Tibial nerve (tissue), 4 donors: ENCODE data around the gene RMI2.

Experiments
- EP300 ChIP-seq, 2 donors: sonication (generic); formaldehyde crosslinking; IDR thresholded peaks; one replicate each; pipeline ENCODE4 v1.6.1; 2017; ENCODE audit warnings: antibody characterized with exemption in 2 of 2, mild to moderate bottlenecking in 1 of 2
- POLR2A ChIP-seq, 2 donors: fragments of 450-650 bp; IDR thresholded peaks; one replicate each; pipeline ENCODE4 v1.6.1; 2017; ENCODE audit warnings: antibody characterized with exemption in 2 of 2, mild to moderate bottlenecking in 2 of 2, moderate library complexity in 2 of 2
- TF ChIP-seq, protein P1 (sequence below), 5 experiments: fragments of 200-600 bp in 3 of 5; fragments of 450-650 bp in 2 of 5; sonication (generic) in 3 of 5; IDR thresholded peaks; one replicate each; pipeline ENCODE4 v1.5.1; 2016 to 2019; ENCODE audit warnings: antibody characterized with exemption in 5 of 5, mild to moderate bottlenecking in 3 of 5, moderate library complexity in 2 of 5

DNA sequence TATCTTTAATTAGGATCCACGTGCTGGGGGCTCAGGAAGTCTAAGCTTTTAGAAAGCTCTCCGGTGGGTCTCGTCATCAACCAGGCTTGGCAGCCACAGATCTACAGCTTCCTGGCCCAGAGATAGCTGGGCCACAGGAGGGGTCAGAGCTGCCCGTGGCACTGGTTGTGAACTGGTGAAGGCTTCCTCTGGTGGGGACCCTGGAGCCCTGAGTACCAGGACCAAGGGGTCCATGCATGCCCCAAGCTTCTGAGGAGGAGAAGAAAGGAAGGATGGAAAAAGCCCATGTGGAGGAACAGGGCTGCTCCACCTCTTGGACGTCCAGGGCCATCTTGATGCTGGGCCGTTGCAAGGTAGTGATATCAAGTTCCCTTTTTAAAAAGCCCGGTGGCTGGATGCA, 13.3 kb downstream of the RMI2 start:
- TF ChIP-seq, protein P1, sequence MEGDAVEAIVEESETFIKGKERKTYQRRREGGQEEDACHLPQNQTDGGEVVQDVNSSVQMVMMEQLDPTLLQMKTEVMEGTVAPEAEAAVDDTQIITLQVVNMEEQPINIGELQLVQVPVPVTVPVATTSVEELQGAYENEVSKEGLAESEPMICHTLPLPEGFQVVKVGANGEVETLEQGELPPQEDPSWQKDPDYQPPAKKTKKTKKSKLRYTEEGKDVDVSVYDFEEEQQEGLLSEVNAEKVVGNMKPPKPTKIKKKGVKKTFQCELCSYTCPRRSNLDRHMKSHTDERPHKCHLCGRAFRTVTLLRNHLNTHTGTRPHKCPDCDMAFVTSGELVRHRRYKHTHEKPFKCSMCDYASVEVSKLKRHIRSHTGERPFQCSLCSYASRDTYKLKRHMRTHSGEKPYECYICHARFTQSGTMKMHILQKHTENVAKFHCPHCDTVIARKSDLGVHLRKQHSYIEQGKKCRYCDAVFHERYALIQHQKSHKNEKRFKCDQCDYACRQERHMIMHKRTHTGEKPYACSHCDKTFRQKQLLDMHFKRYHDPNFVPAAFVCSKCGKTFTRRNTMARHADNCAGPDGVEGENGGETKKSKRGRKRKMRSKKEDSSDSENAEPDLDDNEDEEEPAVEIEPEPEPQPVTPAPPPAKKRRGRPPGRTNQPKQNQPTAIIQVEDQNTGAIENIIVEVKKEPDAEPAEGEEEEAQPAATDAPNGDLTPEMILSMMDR (IDR thresholded peaks at IDR 0.05), result no peak
- TF ChIP-seq POLR2A (IDR thresholded peaks at IDR 0.05) (no peak), EP300 (IDR thresholded peaks at IDR 0.05) (no peak)
